Muscle of back (tissue), 11 donors: Measurements from ENCODE around the gene TAGLN3. TPM values are rescaled to one million over a fixed set of nuclear protein-coding genes. Genes with fewer than 3 reads are reported as not detected.
"Not testable (repeated sequence)": the region's sequence is repeated elsewhere in the genome, so short reads cannot be mapped to it uniquely, and the experiment has no call there.

Source experiments
- DNase-seq, 3 donors: peaks; one replicate each; pipeline versions ENCODE4 v3.0.0 to v3.0.0-alpha.2; 2013
- polyA plus RNA-seq, 10 donors: library from polyadenylated mRNA; unstranded; fragments of 120-200 nt; gene quantifications; one replicate each; pipeline ENCODE4 v1.2.1, GENCODE V29; 2013; ENCODE audit not compliant: insufficient read length in 10 of 10

Gene TAGLN3
- polyA plus RNA-seq, 10 donors, result 3.0 to 6.0 (median 4.0) TPM

- DNase-seq, result peak in 1 of 3 donors; percentile 35
Measured at GRCh38 chr3:112007633-112008032, 8.9 kb downstream of the TAGLN3 start.

DNA sequence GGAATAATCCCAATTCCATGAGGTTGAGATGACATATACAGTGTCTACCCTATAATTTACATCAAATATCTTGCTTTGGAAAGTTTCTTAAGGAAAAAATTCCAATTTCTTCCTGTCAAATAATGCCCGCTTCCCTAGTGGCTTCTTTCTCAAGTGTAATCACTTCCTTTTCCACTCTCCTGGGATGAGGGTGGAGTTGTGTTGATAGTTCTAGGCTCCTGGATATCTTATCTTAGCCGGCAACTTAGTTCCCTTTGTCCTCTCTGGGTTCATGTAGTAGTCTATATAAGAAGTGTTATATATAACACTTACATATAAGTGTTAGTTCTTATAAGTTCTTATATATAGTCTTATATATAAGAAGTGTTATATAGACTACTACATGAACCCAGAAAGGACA is 10.9 kb downstream of the TAGLN3 start:
- DNase-seq, result no peak

- peak in 1 of 3 donors; percentile 34 for DNase-seq
Measured at GRCh38 chr3:112010636-112011035, 11.9 kb downstream of the TAGLN3 start.

DNA sequence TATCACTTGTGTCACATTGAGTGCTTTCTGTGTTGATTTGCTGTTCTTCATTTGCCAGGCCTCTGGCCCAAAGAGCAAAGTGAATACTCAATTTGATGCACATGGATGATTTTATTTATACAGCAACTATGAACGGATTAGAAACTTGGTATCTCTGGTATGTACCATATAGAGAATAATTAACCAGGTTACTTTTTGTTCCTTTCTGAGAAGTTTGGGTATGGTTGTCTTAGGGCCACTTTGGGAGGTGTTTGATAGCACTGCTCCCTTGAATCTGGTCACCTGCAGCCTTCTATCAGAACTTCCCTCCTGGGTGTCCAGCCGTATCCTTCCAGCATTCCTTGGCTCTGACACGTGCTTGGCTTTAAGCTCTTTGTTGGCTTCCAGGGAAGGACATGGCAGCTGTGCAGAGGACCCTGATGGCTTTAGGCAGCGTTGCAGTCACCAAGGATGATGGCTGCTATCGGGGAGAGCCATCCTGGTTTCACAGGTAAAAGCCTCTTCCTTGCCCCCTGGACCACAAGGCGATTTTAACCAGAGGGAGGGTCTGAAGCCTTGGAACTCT is 12.7 kb downstream of the TAGLN3 start:
- peak in 1 of 3 donors; percentile 19 for DNase-seq

DNA sequence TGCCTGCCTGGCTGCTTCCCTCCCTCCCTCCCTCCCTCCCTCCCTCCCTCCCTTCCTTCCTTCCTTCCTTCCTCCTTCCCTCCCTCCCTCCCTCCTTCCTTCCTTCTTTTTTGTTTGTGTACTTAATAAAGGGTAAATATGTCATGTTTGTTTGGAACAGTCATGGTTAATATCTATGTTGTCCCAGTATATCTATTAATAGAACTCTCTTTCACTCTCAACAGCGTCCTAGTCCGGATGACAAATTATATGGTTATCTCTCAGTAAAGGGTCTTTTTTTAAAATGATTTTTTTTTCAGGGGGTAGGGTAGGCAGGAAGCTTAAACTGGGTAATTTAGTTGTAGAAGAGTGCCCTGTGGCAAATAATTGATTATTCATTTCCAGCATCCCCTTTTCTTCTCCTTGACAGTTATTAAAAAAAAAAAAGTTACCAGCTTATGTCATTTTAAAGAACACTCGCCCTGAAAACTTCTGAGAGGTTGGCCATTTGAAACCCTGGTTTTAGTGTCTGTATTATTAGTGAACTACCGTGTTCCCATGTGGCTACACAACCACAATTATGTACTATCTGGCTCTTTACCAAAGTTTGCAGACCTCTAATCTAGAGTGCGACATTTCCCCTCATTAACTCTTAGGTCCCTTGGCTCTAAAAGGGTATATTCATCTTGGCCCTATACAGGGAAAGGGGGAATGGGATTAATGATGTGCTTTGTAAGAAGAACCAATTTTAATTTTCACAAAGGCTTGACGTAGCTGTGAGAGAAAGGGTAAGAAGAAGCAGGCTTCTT is 13.7 kb downstream of the TAGLN3 start:
- no peak for DNase-seq

DNA sequence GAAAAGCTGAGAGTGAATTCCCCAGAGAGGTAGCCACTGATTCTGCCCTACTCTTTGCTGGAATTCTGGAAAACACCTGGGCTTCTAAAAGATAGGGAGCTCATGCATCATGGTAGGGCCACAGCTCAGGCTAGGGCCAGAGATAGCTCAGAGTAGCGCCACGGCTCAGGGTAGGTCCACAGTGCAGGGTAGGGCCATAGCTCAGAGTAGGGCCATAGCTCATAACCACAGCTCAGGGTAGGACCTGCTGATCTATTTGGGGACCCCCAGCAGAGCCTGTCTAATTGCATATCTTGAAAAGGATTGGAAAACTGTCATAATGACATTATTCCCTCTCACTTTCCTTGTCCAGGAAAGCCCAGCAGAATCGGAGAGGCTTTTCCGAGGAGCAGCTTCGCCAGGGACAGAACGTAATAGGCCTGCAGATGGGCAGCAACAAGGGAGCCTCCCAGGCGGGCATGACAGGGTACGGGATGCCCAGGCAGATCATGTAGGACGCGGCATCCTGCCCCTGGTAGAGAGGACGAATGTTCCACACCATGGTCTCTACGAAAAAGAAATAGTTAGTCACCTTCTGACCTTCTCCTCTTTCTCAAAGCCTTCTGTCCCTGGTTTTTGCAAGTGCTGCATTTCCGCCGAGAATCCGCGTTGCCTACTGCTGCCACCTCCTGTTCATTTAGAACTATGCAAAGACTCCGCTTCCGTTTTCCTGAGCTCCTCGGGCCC is 14.5 kb downstream of the TAGLN3 start:
- DNase-seq, result peak; percentile 62 to 85 (median 75)

DNA sequence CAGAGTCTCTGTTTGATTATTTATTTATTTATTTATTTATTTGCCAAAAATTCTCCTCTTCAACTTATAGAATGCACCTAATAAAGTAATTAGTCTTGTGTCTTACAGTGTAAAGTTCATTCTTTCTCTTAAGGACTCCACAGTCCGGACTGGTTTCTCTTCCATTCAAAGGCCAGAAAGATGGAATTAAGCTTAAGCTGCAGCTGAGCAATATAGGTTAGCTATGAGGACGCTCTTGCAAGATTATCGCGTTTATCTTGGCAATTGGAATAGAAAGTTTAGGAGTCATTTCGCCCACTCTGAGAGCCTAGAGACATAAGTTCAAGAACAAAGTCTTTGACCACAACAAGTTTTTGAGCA is 15.0 kb downstream of the TAGLN3 start:
- DNase-seq, result no peak

- DNase-seq, result no peak
Measured at GRCh38 chr3:112017091-112017490, 18.4 kb downstream of the TAGLN3 start.

GRCh38 chr3:112018712-112019111 is 20.0 kb downstream of the TAGLN3 start:
- no peak for DNase-seq

DNA sequence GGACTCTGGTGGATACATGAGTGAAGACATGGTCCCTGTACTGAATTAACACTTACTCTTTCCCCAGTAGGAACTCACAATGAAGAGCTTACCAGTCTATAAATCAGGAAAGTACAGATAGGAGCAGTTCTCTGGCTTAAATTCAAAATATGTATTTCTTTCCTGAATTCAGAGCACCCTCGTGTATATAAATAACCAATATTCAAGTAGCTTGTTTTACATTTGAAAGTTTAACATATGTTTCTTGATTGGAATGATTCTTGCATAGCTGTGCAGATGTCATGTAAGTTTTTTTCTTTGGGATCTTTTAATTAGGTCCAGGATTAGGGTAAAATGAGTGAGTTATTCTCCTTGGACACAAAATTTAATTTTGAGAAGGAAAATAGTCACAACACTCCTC is 21.0 kb downstream of the TAGLN3 start:
- DNase-seq, result no peak

DNA sequence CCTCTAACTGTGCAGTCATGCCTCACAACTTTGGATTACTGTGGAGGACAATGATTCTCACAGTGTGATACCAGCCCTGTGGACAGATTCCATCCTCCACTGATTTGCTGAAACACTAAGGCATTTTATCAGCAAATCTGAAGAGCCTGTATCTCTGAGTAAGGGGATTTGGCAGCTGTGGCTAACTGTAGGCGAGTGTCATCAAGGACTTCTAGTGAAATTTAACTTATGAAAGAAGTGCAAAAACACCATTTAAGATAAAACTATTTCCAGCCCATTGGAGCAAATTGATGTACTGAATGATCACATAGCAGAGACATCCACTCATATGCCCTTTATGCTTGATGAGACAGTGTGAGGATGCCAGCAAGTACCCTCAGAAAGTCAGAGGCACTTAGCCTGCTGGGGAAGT is 22.0 kb downstream of the TAGLN3 start:
- DNase-seq, result no peak

DNA sequence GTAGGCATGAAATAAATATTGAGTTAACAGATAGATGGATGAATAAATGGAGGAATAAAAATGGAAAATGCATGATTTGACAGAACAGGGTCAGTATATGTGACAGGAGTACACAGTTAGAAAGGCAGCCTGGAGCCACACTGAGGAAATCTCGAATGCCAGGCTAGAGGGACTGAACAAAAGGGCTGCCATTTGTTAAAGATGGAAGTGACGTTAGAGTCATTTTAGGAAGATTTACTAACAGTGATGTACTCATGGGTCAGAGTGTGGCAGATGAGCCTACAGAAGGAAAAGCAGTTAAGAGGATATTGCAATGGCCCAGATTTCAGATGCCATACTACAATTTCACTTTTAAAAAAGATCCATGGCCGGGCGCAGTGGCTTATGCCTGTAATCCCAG is 28.4 kb downstream of the TAGLN3 start:
- DNase-seq, result no peak

DNA sequence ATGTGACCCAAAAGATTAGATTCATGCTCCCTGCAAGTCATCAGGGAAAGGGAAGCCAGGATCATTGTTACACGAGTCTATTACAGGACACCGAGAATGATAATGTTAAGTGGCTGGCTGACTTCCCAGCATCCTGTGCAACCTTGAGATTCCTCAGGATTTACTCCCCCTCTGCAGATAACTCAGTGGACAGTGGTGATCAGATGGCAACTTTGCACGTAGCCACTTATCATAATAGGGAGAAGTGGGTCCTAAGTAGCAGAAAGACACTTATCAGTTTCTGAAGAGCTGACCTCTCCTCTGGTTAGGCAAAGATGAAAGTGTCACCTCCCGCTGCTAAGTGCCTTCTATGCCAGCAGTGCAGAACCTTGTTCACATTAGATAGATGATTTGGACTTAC is 29.1 kb downstream of the TAGLN3 start:
- DNase-seq, result no peak

DNA sequence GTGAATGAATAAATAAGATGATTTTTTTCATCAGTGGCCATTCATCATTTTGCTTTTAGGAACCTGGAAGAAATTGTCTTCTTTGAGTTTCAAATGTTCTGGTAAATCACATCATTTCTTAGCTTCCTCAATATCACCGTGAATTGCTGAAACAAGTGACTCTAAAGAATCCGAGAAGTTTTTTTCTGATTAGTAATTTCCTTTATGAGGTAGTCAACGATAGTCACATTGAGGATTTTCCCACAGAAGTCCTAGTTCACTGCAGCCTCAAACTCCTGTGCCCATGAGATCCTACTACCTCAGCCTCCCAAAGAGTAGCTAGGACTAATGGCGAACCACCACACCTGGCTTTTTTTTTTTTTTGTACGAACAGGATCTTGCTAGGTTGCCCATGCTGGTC is 32.2 kb downstream of the TAGLN3 start:
- DNase-seq, result no peak

DNA sequence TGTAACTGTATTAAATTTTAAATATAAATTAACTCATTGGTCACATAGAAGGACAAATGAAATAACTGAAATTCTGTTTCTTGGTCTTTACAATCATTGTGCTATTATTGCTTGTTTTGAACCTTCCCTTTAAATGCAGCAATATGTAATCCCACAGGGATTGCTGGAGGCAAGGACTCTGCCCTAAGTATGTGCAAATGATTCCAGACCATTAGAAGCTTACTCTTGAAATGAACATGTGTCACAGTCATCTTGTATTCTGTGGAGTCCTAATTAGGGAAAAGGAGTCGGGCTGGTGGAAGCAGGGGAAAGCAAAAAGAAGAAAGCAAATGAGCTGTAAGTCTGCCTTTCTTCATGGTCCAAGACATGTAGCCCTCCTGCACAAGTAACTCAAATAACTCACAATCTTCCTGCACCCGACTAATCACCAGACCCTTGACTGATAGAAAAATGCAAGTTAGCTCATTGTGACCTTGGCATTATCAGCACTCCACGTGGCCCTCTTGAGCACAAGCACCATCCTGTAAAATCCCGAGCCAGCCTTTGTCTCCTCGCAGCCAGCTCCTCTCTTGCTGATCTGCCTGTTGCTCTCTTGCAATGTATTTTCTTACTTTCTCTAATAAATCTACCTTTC is 33.5 kb downstream of the TAGLN3 start:
- DNase-seq, result no peak

- no peak for DNase-seq
Measured at GRCh38 chr3:112034436-112034835, 35.7 kb downstream of the TAGLN3 start, which contains the start of gene TMPRSS7. TSS of gene TMPRSS7 (plus strand) at chr3:112034736. CDS start at chr3:112034846, 110 bp downstream.

GRCh38 chr3:112035241-112035640 is 36.5 kb downstream of the TAGLN3 start:
- no peak for DNase-seq

- not testable (repeated sequence) for DNase-seq
Measured at GRCh38 chr3:112037194-112037593, 38.5 kb downstream of the TAGLN3 start.

DNA sequence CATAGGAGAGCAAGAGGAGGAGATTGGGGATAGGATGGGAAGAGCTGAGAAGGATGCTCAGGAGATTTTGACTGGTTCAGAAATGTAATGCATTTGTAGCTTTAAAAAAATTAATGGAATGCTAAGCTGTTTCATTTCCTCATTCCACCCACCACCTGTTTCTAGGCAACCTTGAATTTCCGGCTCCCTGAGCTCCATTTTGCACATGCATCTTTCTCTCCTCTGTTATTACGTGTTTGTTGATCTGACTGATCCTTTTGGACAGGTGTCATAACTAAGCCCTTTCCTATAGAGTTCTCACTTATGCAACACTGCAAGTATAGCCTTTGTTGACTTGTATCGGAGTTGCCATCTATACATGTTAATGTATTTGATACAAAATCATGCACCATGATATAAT is 40.1 kb downstream of the TAGLN3 start:
- DNase-seq, result no peak

- DNase-seq, result no peak
Measured at GRCh38 chr3:112041321-112041720, 42.6 kb downstream of the TAGLN3 start.

DNA sequence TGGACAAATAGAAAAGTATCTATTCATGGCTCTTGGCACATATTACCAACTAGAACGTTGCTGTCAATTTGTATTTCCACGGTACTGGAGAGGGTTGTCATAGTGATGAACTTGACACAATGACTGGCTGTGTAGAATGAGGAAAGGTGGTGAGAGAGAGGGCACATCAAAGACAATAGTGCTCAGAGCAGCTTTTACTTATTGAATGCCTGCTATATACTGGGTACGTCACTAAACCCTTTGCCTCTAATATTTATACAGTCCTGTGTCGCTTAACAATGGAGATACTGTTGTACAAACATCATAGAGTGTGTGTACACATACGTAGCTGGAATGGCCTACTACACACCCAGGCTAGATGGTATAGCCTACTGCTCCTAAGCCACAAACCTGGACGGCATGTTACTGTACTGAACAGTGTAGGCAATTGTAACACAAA is 44.1 kb downstream of the TAGLN3 start:
- no peak for DNase-seq

DNA sequence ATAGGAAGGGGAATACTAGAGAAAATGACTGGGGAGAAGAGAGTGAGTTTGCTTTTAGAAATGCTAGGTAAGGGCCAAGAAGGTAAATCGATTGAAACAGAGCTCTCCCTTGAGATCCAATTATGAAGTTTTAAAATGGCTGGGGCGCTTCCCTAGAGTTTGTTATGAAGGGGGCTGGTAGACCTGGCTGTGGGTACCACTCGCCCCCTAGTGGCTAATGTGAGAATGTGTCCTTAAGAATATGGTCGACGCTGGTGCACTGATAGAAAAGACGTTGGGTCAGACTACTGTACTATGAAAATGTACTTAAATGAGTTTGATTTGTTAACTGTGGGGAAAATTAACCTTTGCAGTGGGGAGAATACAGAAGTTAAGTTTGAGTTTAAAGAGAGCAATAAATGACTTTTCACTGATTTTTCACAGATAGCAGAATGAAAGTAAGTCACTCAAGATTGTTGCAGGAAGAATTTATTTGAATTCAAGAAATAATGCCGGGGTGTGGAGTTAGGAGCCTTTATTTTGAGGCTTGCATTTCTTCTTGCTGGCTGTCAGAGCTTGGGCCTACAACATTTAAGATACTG is 45.0 kb downstream of the TAGLN3 start:
- peak; percentile 46 to 70 (median 57) for DNase-seq
